Measurements from ENCODE around the gene ERCC2.

Gene ERCC2

GRCh38 chr19:45302416-45302815 lies 68.0 kb downstream of the ERCC2 start:
- no peak overlapping the region for H3K4me3 ChIP-seq (ENCODE audit: low read length)
- TF ChIP-seq CTCF (conservative IDR thresholded peaks at IDR 0.05; ENCODE audit: low read depth, low read length), result no peak

More at GRCh38 chr19:45302416-45302815, 68.0 kb downstream of the ERCC2 start:
- DNase-seq (ENCODE audit: low read depth), result no peak

All from retinal pigment epithelial cell (primary cell).